KMS-11 (cell line): Measurements from ENCODE around the gene ENPP7.

Experiments used
- H2AFZ ChIP-seq: fragments of 200-600 bp; sonication (generic); 2 replicates; pipeline ENCODE4 v1.6.1; 2016; ENCODE audit warnings: antibody characterized with exemption, mixed run types, low read depth
- H3K27ac ChIP-seq: fragments of 200-600 bp; sonication (generic); 2 replicates; pipeline ENCODE4 v1.6.1; 2016; ENCODE audit warnings: mild to moderate bottlenecking, mixed run types
- H3K27me3 ChIP-seq: fragments of 200-600 bp; sonication (generic); 2 replicates; pipeline ENCODE4 v1.6.1; 2017; ENCODE audit warnings: mild to moderate bottlenecking, low read depth, mixed run types, moderate library complexity; ENCODE audit not compliant: insufficient read depth
- H3K36me3 ChIP-seq: fragments of 200-600 bp; sonication (generic); 2 replicates; pipeline ENCODE4 v1.6.1; 2017; ENCODE audit warnings: mild to moderate bottlenecking, mixed run types; ENCODE audit not compliant: insufficient read depth
- H3K4me1 ChIP-seq: fragments of 200-600 bp; sonication (generic); 2 replicates; pipeline ENCODE4 v1.6.1; 2016; ENCODE audit warnings: mild to moderate bottlenecking, low read depth, mixed run types; ENCODE audit not compliant: poor library complexity, severe bottlenecking
- H3K4me2 ChIP-seq: fragments of 200-600 bp; sonication (generic); 2 replicates; pipeline ENCODE4 v1.7.0; 2016; ENCODE audit warnings: mild to moderate bottlenecking, mixed run types
- H3K4me3 ChIP-seq: fragments of 200-600 bp; sonication (generic); IDR thresholded peaks from 2 replicates; pipeline ENCODE4 v1.6.1; 2017; ENCODE audit warnings: low read depth, low read length, mixed read lengths; ENCODE audit not compliant: insufficient read depth
- H3K79me2 ChIP-seq: fragments of 200-600 bp; sonication (generic); 2 replicates; pipeline ENCODE4 v1.6.1; 2016; ENCODE audit warnings: low read depth, mixed run types; ENCODE audit not compliant: insufficient read depth
- H3K9ac ChIP-seq: fragments of 200-600 bp; sonication (generic); 2 replicates; pipeline ENCODE4 v1.6.1; 2016; ENCODE audit warnings: mild to moderate bottlenecking, mixed run types
- H4K20me1 ChIP-seq: fragments of 200-600 bp; sonication (generic); 2 replicates; pipeline ENCODE4 v1.6.1; 2016; ENCODE audit warnings: mild to moderate bottlenecking, mixed run types; ENCODE audit not compliant: insufficient read depth
- CTCF ChIP-seq: fragments of 200-600 bp; sonication (generic); conservative IDR thresholded peaks from 2 replicates; pipeline ENCODE4 v1.6.1; 2017; ENCODE audit warnings: low read depth, mild to moderate bottlenecking, antibody characterized with exemption, low read length, moderate library complexity, mixed read lengths

ENPP7 gene

GRCh38 chr17:79785900-79786810, 55.4 kb downstream of the ENPP7 start:
- TF ChIP-seq CTCF, result no peak
- no peaks in the 10 kb centered on the region for H3K4me1 ChIP-seq
- no peaks in the 10 kb centered on the region for H3K79me2 ChIP-seq
- no peak overlapping the region for H3K4me2 ChIP-seq
- H3K4me3 ChIP-seq, result no peak overlapping the region
- H4K20me1 ChIP-seq, result no peaks in the 10 kb centered on the region
- H3K27me3 ChIP-seq, result peaks cover 36% of the 10 kb centered on the region
- H2AFZ ChIP-seq, result no peak overlapping the region
- H3K36me3 ChIP-seq, result no peaks in the 10 kb centered on the region
- H3K27ac ChIP-seq, result no peak overlapping the region
- no peak overlapping the region for H3K9ac ChIP-seq

DNA sequence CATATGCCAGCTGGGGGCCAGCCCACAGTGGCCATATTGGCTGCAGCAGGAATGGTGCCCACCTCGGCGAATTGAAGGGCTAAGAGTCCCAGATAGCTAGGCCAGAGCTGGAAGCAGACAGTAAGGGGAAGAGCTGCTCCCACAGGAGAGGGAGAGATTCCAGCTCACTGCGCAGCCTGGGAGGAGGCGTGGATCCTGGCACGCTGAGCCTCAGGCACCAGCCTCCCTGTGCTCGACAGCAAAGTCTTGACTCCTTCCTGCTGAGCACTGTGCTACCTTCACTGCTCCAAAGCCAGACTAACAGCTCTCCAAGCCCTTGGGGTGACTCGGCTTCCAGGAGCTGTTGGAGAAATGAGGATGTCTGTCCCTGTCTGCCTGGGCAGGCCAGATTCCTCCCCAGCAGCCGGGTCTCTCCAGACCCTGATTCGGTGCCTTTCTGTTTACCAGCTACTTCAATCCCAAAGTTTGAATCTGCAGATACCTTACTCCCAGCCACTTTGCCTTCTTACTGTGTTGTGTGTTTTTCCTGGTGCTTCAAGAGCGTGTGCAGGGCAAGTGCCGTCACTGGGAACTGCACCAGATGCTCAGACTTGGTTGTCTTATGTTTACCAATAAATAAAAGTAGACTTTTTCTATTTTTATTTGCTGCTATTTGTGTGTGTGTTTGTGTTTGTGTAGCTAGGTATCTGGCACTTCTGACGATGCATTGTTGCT, 56.3 kb downstream of the ENPP7 start:
- Histone ChIP-seq H3K4me1 (no peaks in the 10 kb centered on the region), H3K27me3 (peaks cover 40% of the 10 kb centered on the region), H3K4me2 (no peak overlapping the region), H3K27ac (no peak overlapping the region), H2AFZ (no peak overlapping the region), H3K4me3 (no peak overlapping the region), H3K36me3 (no peaks in the 10 kb centered on the region), H3K9ac (no peak overlapping the region), H4K20me1 (no peaks in the 10 kb centered on the region), H3K79me2 (no peaks in the 10 kb centered on the region)
- TF ChIP-seq CTCF, result no peak

- no peaks in the 10 kb centered on the region for H4K20me1 ChIP-seq
- H3K4me1 ChIP-seq, result no peaks in the 10 kb centered on the region
- no peak overlapping the region for H2AFZ ChIP-seq
- no peaks in the 10 kb centered on the region for H3K36me3 ChIP-seq
- no peak overlapping the region for H3K27ac ChIP-seq
- no peaks in the 10 kb centered on the region for H3K79me2 ChIP-seq
- no peak overlapping the region for H3K4me3 ChIP-seq
- TF ChIP-seq CTCF, result no peak
- H3K9ac ChIP-seq, result no peak overlapping the region
- H3K4me2 ChIP-seq, result no peak overlapping the region
- peaks cover 40% of the 10 kb centered on the region for H3K27me3 ChIP-seq
These were observed 57.7 kb downstream of the ENPP7 start for GRCh38 chr17:79788455-79788854.

DNA sequence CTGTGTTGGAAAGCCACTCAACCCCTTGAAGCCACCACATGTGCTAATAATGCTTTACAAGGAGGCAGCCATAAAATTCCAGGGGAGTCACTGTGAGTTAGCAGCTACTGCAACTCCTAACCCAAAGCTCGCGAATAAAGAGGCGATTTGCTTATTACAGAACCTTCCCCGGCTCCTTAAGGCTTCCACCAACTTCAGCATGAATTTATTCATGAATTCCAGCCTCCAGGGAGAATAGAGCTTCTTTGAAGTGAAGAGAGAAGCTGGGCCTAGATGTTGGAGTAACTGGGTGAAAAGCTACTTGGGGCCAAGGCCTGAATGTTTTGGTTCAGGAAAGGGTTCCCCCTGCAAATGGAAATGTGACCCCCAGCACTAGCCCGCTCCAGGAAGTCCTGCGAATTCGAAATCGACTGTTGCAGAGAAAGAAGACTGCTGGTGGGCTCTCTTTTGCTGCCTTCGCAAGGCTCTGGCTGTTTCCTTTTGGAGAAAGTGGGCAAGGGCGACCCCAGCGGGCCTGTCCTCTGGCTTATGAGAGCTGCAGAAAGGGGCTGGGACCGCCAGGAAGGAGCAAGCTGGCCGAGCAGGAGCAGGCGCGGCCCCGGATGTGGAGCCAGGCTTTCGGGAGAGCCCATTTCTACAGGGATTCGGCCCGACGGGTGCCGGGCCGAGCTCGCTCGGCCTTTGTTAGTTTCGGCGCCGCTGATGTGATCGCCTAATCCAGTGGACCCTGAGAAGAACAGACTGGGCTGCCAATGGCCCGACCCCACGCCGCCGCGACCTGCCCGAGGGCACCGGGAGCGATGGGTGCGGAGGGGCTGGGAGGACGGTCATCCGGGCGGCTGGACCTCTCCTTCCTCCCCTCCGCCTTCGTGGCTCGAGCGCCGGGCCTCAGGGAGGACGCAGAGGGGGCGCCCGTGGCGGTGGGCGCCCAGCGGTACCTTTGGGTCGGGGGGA, 58.5 kb downstream of the ENPP7 start:
- H3K36me3 ChIP-seq, result no peaks in the 10 kb centered on the region
- peaks cover 40% of the 10 kb centered on the region for H3K27me3 ChIP-seq
- no peak overlapping the region for H2AFZ ChIP-seq
- H3K4me3 ChIP-seq, result no peak overlapping the region
- H3K4me2 ChIP-seq, result no peak overlapping the region
- no peak for TF ChIP-seq CTCF
- no peak overlapping the region for H3K9ac ChIP-seq
- H4K20me1 ChIP-seq, result no peaks in the 10 kb centered on the region
- no peak overlapping the region for H3K27ac ChIP-seq
- no peaks in the 10 kb centered on the region for H3K79me2 ChIP-seq
- no peaks in the 10 kb centered on the region for H3K4me1 ChIP-seq
